ENCODE results near the gene SKIC8.

Gene SKIC8

GRCh38 chr15:78291698-78292097, 7.7 kb downstream of the SKIC8 start:
- no peak for DNase-seq (ENCODE audit: low read depth)

GRCh38 chr15:78291052-78291451, 8.4 kb downstream of the SKIC8 start:
- no peak for DNase-seq (ENCODE audit: low read depth)

GRCh38 chr15:78290222-78290621, 9.2 kb downstream of the SKIC8 start:
- DNase-seq (ENCODE audit: low read depth) = no peak

- no peak for DNase-seq (ENCODE audit: low read depth)
Measured at GRCh38 chr15:78284758-78285157, 14.7 kb downstream of the SKIC8 start.

GRCh38 chr15:78282324-78282723, 17.1 kb downstream of the SKIC8 start:
- DNase-seq (ENCODE audit: low read depth) = no peak

GRCh38 chr15:78280319-78281072, 18.9 kb downstream of the SKIC8 start:
- peak; percentile 27 for DNase-seq (ENCODE audit: low read depth)

- no peak for DNase-seq (ENCODE audit: low read depth)
Measured at GRCh38 chr15:78276064-78276943, 23.1 kb downstream of the SKIC8 start.

- no peak for DNase-seq (ENCODE audit: low read depth)
Measured at GRCh38 chr15:78274994-78275393, 24.4 kb downstream of the SKIC8 start.

GRCh38 chr15:78272776-78273175, 26.6 kb downstream of the SKIC8 start:
- no peak for DNase-seq (ENCODE audit: low read depth)

- DNase-seq (ENCODE audit: low read depth) = no peak
Measured at GRCh38 chr15:78272316-78272715, 27.1 kb downstream of the SKIC8 start.

GRCh38 chr15:78266806-78267205, 32.6 kb downstream of the SKIC8 start:
- DNase-seq (ENCODE audit: low read depth) = no peak

- no peak for DNase-seq (ENCODE audit: low read depth)
Measured at GRCh38 chr15:78266229-78266628, 33.2 kb downstream of the SKIC8 start.

GRCh38 chr15:78265752-78266224, 33.6 kb downstream of the SKIC8 start:
- DNase-seq (ENCODE audit: low read depth) = peak; percentile 91

- DNase-seq (ENCODE audit: low read depth) = no peak
Measured at GRCh38 chr15:78265137-78265460, 34.3 kb downstream of the SKIC8 start.

- peak; percentile 36 for DNase-seq (ENCODE audit: low read depth)
Measured at GRCh38 chr15:78264304-78265136, 34.9 kb downstream of the SKIC8 start, which contains the start of gene DNAJA4. DNAJA4 (plus strand) TSS chr15:78264562; CDS start chr15:78264764, 202 bp downstream.

- DNase-seq (ENCODE audit: low read depth) = no peak
Measured at GRCh38 chr15:78263907-78264303, 35.5 kb downstream of the SKIC8 start.

- DNase-seq (ENCODE audit: low read depth) = no peak
Measured at GRCh38 chr15:78263351-78263781, 36.0 kb downstream of the SKIC8 start.

- no peak for DNase-seq (ENCODE audit: low read depth)
Measured at GRCh38 chr15:78261062-78261461, 38.3 kb downstream of the SKIC8 start.

GRCh38 chr15:78260489-78260888, 38.9 kb downstream of the SKIC8 start:
- DNase-seq (ENCODE audit: low read depth) = no peak

- peak; percentile 13 for DNase-seq (ENCODE audit: low read depth)
Measured at GRCh38 chr15:78259232-78259631, 40.2 kb downstream of the SKIC8 start.

- DNase-seq (ENCODE audit: low read depth) = no peak
Measured at GRCh38 chr15:78257681-78258080, 41.7 kb downstream of the SKIC8 start.

- no peak for DNase-seq (ENCODE audit: low read depth)
Measured at GRCh38 chr15:78256044-78256437, 43.4 kb downstream of the SKIC8 start.
